Panc1 (cell line): ENCODE results near the gene SWAP70.

Experiments used
- CTCF ChIP-seq: fragments of 450-650 bp; IDR thresholded peaks from 2 replicates; pipeline ENCODE4 v1.5.1; 2017; ENCODE audit warnings: mild to moderate bottlenecking
- POLR2AphosphoS5 ChIP-seq: IDR thresholded peaks from 2 replicates; pipeline ENCODE4 v1.6.1; 2012; ENCODE audit warnings: mild to moderate bottlenecking, low read depth, low read length, moderate library complexity
- REST ChIP-seq, 2 experiments: IDR thresholded peaks; 2 replicates each; pipeline ENCODE4 v1.6.1; 2011 to 2012; ENCODE audit warnings: low read depth in 2 of 2, control low read depth in 1 of 2, low read length in 1 of 2, mild to moderate bottlenecking in 1 of 2, moderate library complexity in 1 of 2; ENCODE audit not compliant: insufficient read depth in 1 of 2
- SIN3A ChIP-seq: IDR thresholded peaks from 2 replicates; pipeline ENCODE4 v1.6.1; 2012; ENCODE audit warnings: low read depth, mild to moderate bottlenecking, low read length, moderate library complexity, borderline replicate concordance; ENCODE audit not compliant: insufficient read depth

GRCh38 chr11:9703280-9703679 is 39.4 kb downstream of the SWAP70 start:
- TF ChIP-seq CTCF (no peak), POLR2AphosphoS5 (no peak), SIN3A (no peak), REST (IDR thresholded peaks at IDR 0.05; ENCODE audit: insufficient read depth in 1 of 2, low read depth in 2 of 2, low read length in 1 of 2) (no peak)
